HT1080 (cell line): ENCODE measurements around the gene KMT2B. TPM values are rescaled to one million over a fixed set of nuclear protein-coding genes. Genes with fewer than 3 reads are reported as not detected.

Experiments
- DNase-seq: peaks from one replicate; pipeline ENCODE4 v3.0.0-alpha.2; 2015; ENCODE audit warnings: low read depth
- total RNA-seq: library from RNA; depleted of rRNA; stranded (reverse); fragments of >200 nt; shearing (Covaris generic); gene quantifications from 2 replicates; pipeline ENCODE4 v1.2.3, GENCODE V29; 2014

The KMT2B gene
- total RNA-seq, 1 experiment from 2014 or later = 10.9 TPM

DNA sequence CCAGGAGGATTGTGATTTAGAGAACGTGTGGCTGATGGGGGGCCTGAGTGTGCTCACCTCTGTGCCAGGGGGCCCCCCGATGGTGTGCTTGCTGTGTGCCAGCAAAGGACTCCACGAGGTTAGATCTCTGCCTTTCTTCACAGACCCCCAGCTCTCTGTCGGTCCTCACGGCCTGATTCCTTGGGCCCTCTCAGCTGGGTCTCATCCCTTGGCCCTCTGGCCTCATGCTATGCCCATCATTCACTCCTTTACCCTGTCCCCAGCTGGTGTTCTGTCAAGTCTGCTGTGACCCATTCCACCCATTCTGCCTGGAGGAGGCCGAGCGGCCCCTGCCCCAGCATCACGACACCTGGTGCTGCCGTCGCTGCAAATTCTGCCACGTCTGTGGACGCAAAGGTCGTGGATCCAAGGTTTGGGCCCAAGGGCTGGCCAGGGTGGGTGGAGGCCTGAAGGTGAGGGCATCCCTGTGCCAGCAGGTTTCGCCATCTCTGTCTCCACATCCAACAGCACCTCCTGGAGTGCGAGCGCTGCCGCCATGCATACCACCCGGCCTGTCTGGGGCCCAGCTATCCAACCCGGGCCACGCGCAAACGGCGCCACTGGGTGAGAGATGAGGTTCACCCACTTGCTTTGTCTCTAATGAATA lies 7.5 kb downstream of the KMT2B start:
- no peak for DNase-seq

GRCh38 chr19:35727053-35727955 lies 9.5 kb downstream of the KMT2B start:
- DNase-seq = no peak

DNA sequence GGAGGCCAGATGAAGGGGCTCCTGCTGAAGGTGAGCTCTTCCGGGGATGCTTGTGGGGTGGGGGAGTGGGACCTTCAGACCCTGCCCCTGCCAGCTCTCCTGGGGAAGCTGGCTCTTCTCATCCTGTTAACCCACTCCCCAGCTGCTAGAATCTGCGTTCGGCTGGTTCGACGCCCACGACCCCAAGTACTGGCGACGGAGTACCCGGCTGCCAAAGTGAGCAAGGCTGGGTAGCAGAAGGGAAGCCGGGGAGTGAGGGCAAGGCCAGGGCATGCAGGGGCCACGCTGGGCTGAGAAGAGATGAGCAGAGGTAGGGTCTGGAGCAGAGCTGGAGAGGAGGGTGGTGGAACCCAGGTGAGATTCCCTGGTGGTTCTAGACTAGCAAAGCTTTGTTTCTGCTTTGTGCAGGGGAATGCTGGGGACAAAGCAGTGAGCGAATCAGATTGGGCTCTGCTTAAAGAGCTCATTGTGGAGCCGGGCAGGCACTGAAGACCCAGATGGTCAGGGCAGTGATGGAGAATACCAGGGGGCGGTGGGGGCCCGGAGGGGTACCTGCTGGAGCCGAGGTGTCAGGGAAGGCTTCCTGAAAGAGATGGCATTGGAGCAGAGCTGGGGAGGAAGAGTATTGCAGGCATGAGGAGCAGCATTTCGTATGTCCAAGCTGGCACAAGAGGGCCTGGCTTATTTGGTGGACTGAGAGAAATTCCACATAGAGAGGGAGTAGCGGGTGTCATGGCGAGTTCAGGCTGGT lies 10.3 kb downstream of the KMT2B start:
- no peak for DNase-seq

- DNase-seq = no peak
Measured at GRCh38 chr19:35729021-35729420, 11.2 kb downstream of the KMT2B start.

DNA sequence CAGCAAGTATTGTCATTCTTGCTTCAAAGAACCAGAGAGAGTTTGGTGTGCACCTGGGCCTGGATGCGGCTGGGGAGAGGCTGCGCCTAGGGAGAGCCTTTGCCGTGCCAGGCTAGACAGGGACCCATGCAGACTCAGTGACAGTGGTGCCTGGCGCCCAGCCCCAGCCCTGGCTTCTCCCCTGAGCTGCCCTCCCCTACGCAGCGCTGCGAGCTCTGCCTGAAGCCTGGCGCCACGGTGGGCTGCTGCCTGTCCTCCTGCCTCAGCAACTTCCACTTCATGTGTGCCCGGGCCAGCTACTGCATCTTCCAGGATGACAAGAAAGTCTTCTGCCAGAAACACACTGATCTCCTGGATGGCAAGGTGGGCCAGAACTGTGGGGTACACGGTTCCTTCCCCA lies 12.0 kb downstream of the KMT2B start:
- no peak for DNase-seq

DNA sequence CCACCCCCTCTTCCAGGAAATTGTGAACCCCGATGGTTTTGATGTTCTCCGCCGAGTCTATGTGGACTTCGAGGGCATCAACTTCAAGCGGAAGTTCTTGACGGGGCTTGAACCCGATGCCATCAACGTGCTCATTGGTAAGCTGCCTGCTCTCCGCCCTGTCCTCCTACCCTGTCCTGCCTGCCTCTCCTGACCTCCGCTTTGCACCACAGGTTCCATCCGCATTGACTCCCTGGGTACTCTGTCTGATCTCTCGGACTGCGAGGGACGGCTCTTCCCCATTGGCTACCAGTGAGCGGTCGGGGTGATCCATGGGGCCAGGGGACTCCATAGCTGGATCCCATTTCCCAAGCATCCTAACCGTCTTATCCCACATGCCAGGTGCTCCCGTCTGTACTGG lies 12.5 kb downstream of the KMT2B start:
- no peak for DNase-seq

DNA sequence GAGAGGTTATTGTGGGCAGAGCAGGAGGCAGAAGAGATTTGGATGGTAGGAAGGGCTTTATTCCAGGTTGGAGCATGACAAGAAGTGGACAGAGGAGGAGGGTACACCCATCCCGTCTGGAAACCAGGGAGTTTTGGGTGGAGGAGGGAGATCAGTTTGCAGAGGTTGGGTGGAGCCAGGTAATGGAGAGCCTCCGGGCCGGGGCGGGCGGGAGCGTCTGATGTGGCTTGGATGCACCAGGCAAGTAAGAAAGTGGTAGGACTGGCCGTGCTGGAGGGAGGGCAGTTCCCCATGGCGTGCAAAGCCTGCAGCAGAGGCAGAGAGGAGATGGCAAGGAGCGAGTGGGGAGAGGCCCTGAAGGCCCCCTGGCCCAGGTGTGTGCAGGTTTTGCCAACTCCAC lies 13.6 kb downstream of the KMT2B start:
- no peak for DNase-seq

DNA sequence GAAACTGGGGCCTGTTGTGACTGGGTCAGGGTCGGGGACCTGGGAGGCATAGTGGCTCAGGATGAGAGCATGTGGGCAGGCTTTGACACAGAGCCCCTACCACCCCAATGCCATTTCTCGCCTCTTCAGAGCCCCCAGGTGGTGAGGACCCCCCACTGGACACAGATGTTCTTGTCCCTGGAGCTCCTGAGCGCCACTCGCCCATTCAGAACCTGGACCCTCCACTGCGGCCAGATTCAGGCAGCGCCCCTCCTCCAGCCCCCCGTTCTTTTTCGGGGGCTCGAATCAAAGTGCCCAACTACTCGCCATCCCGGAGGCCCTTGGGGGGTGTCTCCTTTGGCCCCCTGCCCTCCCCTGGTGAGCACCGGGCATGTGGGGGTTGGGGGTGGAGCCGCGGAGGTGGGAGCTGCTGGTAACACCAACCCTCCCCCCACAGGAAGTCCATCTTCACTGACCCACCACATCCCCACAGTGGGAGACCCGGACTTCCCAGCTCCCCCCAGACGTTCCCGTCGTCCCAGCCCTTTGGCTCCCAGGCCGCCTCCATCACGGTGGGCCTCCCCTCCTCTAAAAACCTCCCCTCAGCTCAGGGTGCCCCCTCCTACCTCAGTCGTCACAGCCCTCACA lies 14.1 kb downstream of the KMT2B start:
- DNase-seq = no peak

GRCh38 chr19:35732540-35733179 lies 14.9 kb downstream of the KMT2B start:
- DNase-seq = no peak

DNA sequence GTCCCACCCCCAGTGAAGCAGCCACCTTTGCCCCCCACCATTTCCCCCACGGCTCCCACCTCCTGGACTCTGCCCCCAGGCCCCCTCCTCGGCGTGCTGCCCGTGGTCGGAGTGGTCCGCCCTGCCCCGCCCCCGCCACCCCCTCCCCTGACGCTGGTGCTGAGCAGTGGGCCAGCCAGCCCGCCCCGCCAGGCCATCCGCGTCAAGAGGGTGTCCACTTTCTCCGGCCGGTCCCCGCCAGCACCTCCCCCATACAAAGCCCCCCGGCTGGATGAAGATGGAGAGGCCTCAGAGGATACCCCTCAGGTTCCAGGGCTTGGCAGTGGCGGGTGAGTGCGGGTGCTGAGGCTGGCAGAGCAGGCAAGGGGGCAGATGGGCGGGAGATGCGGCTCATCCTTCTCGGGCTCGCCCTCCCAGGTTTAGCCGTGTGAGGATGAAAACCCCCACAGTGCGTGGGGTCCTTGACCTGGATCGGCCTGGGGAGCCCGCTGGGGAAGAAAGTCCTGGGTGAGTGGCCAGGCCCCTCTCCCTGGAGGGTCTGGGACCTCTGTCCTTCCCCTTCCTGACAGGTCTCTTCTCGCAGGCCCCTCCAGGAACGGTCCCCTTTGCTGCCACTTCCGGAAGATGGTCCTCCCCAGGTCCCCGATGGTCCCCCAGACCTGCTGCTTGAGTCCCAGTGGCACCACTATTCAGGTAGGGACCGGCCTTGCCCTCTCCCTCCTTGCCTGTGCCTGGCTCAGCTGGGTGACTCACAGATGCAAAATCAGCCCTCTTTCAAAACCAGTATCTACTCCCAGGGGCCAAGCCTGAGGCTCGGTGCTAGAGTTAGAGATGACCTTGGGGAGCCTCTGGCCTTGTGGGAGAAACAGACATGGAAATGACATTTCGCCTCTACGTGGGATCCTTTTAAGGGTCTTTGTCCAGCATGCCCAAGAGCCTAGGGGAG lies 15.7 kb downstream of the KMT2B start:
- no peak for DNase-seq

DNA sequence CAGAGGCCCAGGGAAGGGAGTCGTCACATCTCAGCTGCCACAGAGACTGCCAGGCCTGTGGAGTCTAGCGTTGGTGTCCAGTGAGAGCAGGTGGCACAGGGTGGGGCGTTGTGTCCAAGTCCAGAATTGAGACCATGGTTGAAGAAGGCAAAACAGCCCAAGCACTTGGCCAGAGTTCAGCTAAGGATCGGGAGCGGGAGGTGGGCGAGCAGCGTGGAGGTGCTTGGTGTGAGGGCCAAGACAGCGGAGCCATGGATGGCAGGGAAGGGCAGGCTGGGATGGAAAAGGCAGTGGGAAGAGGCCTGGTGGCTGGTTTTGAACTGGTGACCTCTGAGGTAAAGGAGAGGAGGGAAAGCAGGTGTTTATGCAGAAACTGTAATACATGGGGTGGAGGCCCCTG lies 16.5 kb downstream of the KMT2B start:
- DNase-seq = no peak

DNA sequence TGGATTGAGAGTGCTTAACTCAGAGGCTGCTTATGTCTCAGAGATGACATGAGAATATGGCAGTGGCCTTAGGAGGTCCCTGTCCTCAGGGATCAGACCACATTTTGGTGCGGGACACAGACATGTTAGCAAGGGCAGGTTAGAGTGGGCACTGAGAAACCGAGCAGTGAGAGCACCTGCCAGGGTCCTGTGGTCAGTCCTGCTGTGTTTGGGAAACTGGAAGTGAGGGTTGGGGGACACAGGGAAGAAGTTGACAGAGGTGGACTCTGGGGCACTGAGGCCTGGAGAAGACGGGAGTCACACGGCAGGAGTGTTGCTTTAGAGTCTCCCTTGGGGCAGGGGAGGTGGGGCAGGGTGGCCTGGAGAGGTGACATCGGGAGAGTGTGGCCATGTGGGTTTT lies 17.1 kb downstream of the KMT2B start:
- no peak for DNase-seq

- no peak for DNase-seq
Measured at GRCh38 chr19:35736913-35737886, 19.4 kb downstream of the KMT2B start.

GRCh38 chr19:35738021-35738886 lies 20.5 kb downstream of the KMT2B start:
- DNase-seq = no peak

DNA sequence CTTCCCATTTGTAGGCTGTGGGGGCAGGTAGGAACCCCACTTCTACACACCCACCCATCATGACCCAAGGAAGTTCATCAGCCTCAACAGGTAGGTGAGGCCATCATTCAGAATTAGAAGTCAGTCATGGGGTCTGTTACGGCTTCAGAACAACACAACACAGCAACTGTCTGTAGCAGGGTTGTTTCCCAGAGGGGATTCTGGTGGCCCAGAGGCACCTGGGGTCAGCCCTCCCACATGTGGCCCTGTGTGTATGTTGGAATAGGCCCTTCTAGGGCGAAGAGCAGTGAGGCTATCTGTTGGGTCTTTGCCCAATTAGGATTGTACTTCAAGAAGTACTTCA lies 21.1 kb downstream of the KMT2B start:
- DNase-seq = no peak

DNA sequence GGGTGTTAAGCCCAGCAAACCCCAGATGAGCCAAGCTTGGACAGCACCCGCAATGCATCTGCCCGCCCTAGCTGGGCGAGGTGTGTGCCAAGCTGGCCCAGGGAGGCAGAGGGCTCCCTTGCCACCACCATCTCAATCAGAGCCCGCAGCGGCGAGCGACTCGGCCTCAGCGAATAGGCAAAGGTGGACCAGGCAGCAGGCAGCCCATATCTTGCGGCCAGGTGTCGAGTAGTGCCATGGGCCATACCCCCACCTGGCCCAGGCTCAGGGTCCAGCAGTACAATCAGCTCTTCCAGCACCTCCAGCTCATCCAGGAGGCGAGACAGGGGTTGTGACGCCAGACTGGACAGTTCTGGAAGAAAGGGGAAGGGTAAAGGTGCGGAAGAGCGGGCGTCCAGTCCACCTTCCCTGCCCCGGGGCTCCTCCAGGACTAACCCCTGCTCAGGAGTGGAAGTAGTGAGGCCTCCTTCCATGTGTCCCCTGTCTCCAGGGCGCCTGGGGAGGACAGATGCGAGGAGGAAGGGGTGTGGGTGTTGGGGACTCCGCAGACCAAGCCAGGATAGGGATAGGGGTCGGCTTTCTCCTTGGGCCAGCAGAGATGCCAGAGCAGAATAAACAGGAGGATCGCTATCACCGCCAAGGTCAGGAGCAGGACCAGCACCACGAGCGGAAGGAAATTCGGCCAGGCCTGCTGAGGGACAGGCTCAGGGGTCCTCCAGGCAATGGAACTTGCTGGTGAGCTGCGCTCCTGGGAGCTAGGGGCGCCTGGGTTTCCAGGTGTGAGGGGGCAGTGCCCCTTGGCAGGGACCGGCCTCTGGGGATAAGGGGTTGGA lies 21.7 kb downstream of the KMT2B start:
- no peak for DNase-seq

- DNase-seq = no peak
Measured at GRCh38 chr19:35740108-35740422, 22.3 kb downstream of the KMT2B start.
